ENCODE results near the gene LDLRAD1.

The LDLRAD1 gene

GRCh38 chr1:53959664-53960250, 58.2 kb downstream of the LDLRAD1 start:
- Histone ChIP-seq H3K14ac (ENCODE audit: low read length in 2 of 2) (no peak overlapping the region), H2BK5ac (ENCODE audit: low read depth, low read length, poor library complexity, severe bottlenecking) (no peak overlapping the region), H3K4ac (ENCODE audit: low read depth in 1 of 2, low read length in 2 of 2) (no peak overlapping the region), H3K9ac (ENCODE audit: low read length) (no peak overlapping the region), H2BK120ac (ENCODE audit: low read depth, low read length) (no peak overlapping the region), H3K36me3 (ENCODE audit: control insufficient read depth in 1 of 2, insufficient read depth in 2 of 2, low read depth in 1 of 2, low read length in 2 of 2) (peaks cover 32 to 83% of the 10 kb centered on the region in 2 experiments), H2AK5ac (ENCODE audit: low read length, severe bottlenecking) (no peak overlapping the region), H3K27ac (ENCODE audit: low read length, poor library complexity, severe bottlenecking) (no peak overlapping the region), H3K4me1 (ENCODE audit: control insufficient read depth, insufficient read depth, low read depth, low read length) (peaks cover 1% of the 10 kb centered on the region), H3K4me3 (ENCODE audit: insufficient read depth in 1 of 2, low read depth in 1 of 2, low read length in 2 of 2) (no peak overlapping the region), H4K8ac (ENCODE audit: low read length) (no peak overlapping the region), H3K4me2 (ENCODE audit: low read length, poor library complexity, severe bottlenecking) (no peak overlapping the region), H3K79me1 (replicated peaks; ENCODE audit: low read length, poor library complexity, severe bottlenecking) (peaks cover 19% of the 10 kb centered on the region), H3K23ac (ENCODE audit: low read length in 2 of 2) (no peak overlapping the region), H2BK15ac (ENCODE audit: low read depth, poor library complexity, severe bottlenecking) (no peak overlapping the region), H3K27me3 (ENCODE audit: control insufficient read depth in 1 of 2, insufficient read depth in 1 of 2, low read length in 2 of 2) (no peaks in the 10 kb centered on the region), H3K9me3 (ENCODE audit: control insufficient read depth, low read length) (no peaks in the 10 kb centered on the region), H2AFZ (ENCODE audit: low read depth, low read length) (no peak overlapping the region), H4K91ac (ENCODE audit: low read length) (no peak overlapping the region), H3K18ac (ENCODE audit: low read depth in 1 of 2, low read length in 2 of 2) (no peak overlapping the region), H2BK12ac (ENCODE audit: low read length in 2 of 2) (no peak overlapping the region)
- peak; percentile 38 for DNase-seq
